Activated CD4-positive, alpha-beta memory T cell treated with anti-CD3 and anti-CD28 coated beads for 36 hours (primary cell): ENCODE data around the gene PPP6R2. TPM values are rescaled to one million over a fixed set of nuclear protein-coding genes. Genes with fewer than 3 reads are reported as not detected.

Source experiments
- CTCF ChIA-PET: fragments of 350-600 bp; sonication (Branson Sonifier 250); formaldehyde crosslinking; loops from one replicate; lab custom pipeline; 2021; ENCODE audit warnings: antibody characterized with exemption, inconsistent platforms; lab: Charles Lee
- POLR2A ChIA-PET: fragments of 350-600 bp; sonication (Branson Sonifier 250); formaldehyde crosslinking; loops from one replicate; lab custom pipeline; 2021; ENCODE audit warnings: antibody characterized with exemption; lab: Charles Lee
- DNase-seq: peaks from one replicate; pipeline ENCODE4 v3.0.0-alpha.2; 2020
- H3K27ac Mint-ChIP-seq: one replicate; pipeline ENCODE4 v1.8.0; 2021; ENCODE audit warnings: mixed read lengths
- H3K27me3 Mint-ChIP-seq: one replicate; pipeline ENCODE4 v1.8.0; 2021; ENCODE audit warnings: mixed read lengths
- H3K36me3 Mint-ChIP-seq: one replicate; pipeline ENCODE4 v1.8.0; 2021; ENCODE audit warnings: mixed read lengths
- H3K4me1 Mint-ChIP-seq: one replicate; pipeline ENCODE4 v1.8.0; 2021; ENCODE audit warnings: low read depth, mixed read lengths
- H3K4me3 Mint-ChIP-seq: one replicate; pipeline ENCODE4 v1.8.0; 2021; ENCODE audit warnings: mild to moderate bottlenecking, mixed read lengths
- H3K9me3 Mint-ChIP-seq: one replicate; pipeline ENCODE4 v1.8.0; 2021; ENCODE audit warnings: mixed read lengths
- intact Hi-C: fragments of 100-400 bp; cut with micrococcal nuclease; formaldehyde crosslinking; loops from one replicate; pipeline ENCODE4 v1.15.1; 2023
- total RNA-seq, 2 experiments: library from RNA; stranded (reverse); gene quantifications; one replicate each; pipeline ENCODE4 v1.2.3, GENCODE V29; 2021

The PPP6R2 gene
- total RNA-seq, 2 experiments from 2014 or later: 41.2 to 41.7 TPM

- Mint-ChIP-seq H3K27me3 (no peaks in the 10 kb centered on the region), H3K9me3 (no peaks in the 10 kb centered on the region), H3K4me1 (peaks cover 10% of the 10 kb centered on the region), H3K27ac (peak overlapping the region; percentile 67), H3K36me3 (peaks cover 17% of the 10 kb centered on the region), H3K4me3 (no peak overlapping the region)
- intact Hi-C loops: no loop called here
- no peak for DNase-seq
- POLR2A ChIA-PET: no interaction called here
- CTCF ChIA-PET: no interaction called here
These were observed 100.1 kb downstream of the PPP6R2 start for GRCh38 chr22:50443197-50443596.

DNA sequence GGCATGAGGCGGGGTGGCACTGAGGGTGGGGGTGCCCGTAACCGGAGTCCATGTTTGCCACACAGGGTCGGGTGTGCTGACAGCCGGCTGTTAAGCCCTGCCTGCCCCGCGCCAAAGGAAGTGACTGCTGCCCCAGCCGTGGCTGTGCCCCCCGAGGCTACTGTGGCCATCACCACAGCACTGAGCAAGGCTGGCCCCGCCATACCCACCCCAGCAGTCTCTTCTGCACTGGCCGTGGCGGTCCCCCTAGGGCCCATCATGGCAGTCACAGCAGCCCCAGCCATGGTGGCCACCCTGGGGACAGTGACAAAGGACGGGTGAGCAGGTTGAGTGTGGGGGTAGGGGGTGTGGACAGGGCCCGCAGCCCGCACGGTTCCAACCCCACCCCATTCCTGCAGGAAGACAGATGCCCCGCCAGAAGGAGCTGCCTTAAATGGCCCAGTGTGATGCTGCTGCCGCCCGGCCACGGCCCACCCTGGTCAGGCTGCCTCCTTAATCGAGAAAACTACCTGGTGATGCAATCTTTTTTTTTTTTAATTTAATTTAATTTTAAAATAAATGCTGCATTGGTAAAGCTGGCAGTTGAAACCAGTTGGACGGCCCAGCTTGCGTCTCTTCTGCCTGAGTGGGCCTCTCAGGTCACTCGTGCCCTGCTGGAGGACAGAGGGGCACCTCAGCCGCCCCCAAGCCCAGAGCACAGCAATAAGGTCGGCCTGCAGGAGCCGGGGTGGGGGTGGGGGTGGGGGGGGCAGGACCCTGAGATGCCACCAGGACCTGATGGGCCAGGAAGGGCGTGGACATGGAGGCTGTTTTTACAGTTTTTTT lies 100.9 kb downstream of the PPP6R2 start:
- Mint-ChIP-seq H3K4me1 (peaks cover 10% of the 10 kb centered on the region), H3K9me3 (no peaks in the 10 kb centered on the region), H3K27ac (no peak overlapping the region), H3K36me3 (peaks cover 22% of the 10 kb centered on the region), H3K4me3 (no peak overlapping the region), H3K27me3 (no peaks in the 10 kb centered on the region)
- intact Hi-C loops: no loop called here
- no peak for DNase-seq
- ChIA-PET CTCF (interaction anchor here (1.0 kb wide), 1 partner anchor 54 kb away, joined by 5 read pairs; no protein-coding TSS in a partner anchor), POLR2A (interaction anchor here (1.1 to 1.6 kb wide), 2 partner anchors 10 to 81 kb away, joined by 3 to 6 read pairs; no protein-coding TSS in a partner anchor)

- POLR2A ChIA-PET: interaction anchor here (0.9 to 1.6 kb wide), 3 partner anchors 9 to 81 kb away, joined by 3 to 6 read pairs (median 4); no protein-coding TSS in a partner anchor
- Mint-ChIP-seq H3K4me1 (peaks cover 10% of the 10 kb centered on the region), H3K27ac (peak overlapping the region; percentile 64), H3K27me3 (no peaks in the 10 kb centered on the region), H3K36me3 (peaks cover 23% of the 10 kb centered on the region), H3K4me3 (no peak overlapping the region), H3K9me3 (no peaks in the 10 kb centered on the region)
- CTCF ChIA-PET: interaction anchor here (0.5 to 1.0 kb wide), 3 partner anchors 53 to 248 kb away, joined by 3 to 5 read pairs (median 3); no protein-coding TSS in a partner anchor
- intact Hi-C loops: no loop called here
- DNase-seq: no peak
These were observed 101.5 kb downstream of the PPP6R2 start for GRCh38 chr22:50444663-50445062.

DNA sequence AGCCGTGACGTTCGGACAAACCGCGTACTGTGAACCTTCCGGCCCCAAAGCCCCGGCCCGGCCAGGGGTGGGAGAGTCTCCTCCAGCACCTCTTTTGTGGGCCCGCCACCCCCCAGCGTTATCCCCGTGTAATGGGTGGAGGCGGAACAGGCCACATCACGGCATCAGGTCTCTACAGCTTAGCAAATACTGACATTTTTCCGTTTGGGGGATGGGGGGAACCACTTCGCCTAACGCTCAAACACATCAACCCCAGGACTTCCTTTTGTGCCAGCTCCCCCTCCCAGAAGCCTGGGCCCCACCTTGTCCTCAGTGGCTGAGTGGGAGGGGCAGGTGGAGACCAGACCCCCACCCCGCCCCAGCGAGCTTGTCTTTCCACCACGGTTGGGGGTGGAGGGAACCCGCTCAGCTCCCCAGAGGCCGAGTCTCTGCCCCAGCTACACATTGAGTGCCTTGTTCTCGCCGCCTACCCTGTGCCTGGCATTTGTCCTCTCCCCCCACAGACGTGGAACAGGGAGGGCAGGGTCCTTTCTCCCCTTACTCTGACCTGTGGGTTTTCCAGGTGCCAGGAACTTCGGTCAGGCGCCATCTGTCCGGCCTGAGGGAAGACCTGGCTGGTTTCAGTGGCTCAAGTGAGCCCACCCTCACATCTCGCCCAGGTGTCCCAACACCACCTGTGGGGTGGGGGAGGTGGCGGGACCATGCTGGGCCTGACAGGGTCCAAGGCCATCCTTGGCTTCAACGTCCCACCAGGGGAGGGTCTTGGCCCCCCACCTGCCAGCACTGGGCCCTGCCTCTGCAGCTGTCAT lies 102.1 kb downstream of the PPP6R2 start:
- Mint-ChIP-seq H3K36me3 (peaks cover 27% of the 10 kb centered on the region), H3K4me1 (peaks cover 10% of the 10 kb centered on the region), H3K27ac (peak overlapping the region; percentile 64), H3K9me3 (no peaks in the 10 kb centered on the region), H3K27me3 (no peaks in the 10 kb centered on the region), H3K4me3 (no peak overlapping the region)
- intact Hi-C loops: no loop called here
- no peak for DNase-seq
- ChIA-PET CTCF (interaction anchor here (0.5 to 0.8 kb wide), 2 partner anchors 53 to 247 kb away, joined by 3 read pairs; no protein-coding TSS in a partner anchor), POLR2A (interaction anchor here (0.9 to 1.6 kb wide), 3 partner anchors 8 to 81 kb away, joined by 3 to 6 read pairs (median 4); no protein-coding TSS in a partner anchor)

DNA sequence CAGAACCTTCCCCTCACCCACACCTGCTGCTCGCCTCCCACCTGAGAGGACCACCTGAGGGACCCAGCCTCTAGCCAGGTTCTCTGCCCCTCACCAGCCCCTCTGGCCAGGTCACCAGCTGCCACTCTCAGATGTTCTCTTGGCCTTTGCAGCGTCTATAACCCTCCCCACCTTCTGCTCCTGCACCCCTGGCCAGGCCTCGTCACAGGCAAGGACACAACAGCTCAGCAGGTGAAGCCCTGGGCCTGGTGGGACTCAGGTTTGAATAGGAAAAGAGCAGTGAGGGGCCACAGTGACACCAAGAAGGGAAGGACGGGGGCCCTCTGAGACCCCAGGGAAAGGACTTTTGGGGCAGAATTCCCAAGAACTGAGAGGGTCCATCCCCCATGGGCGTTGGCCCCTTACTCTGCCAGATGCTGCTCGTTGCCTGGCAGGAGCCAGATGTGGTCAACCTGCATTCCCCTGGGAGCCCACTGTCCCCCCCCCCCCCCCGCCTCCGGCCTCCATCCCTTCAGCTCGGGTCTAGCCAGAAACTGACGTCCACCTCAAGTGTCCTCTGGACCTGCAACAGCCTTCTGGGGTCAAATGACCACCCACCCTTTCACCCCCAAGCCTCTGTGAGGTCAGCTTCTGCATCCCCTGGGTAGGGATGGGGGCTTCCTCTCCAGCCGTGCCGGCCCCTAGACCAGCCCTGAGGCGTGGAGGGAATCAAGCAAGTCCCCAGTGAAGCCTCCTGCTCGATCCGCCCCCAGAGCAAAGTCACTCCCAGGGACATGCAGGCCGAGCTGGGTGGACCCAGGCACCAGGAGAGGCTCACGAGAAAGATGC lies 103.0 kb downstream of the PPP6R2 start:
- Mint-ChIP-seq H3K27me3 (no peaks in the 10 kb centered on the region), H3K4me3 (no peak overlapping the region), H3K9me3 (no peaks in the 10 kb centered on the region), H3K4me1 (peaks cover 10% of the 10 kb centered on the region), H3K27ac (peak overlapping the region; percentile 29), H3K36me3 (peaks cover 30% of the 10 kb centered on the region)
- ChIA-PET POLR2A (no interaction called here), CTCF (interaction anchor here (0.6 kb wide), 1 partner anchor 52 kb away, joined by 4 read pairs; no protein-coding TSS in a partner anchor)
- no peak for DNase-seq
- intact Hi-C loops: no loop called here

- ChIA-PET POLR2A (no interaction called here), CTCF (no interaction called here)
- Mint-ChIP-seq H3K4me3 (no peak overlapping the region), H3K27me3 (no peaks in the 10 kb centered on the region), H3K36me3 (peaks cover 34% of the 10 kb centered on the region), H3K4me1 (peaks cover 10% of the 10 kb centered on the region), H3K27ac (no peak overlapping the region), H3K9me3 (no peaks in the 10 kb centered on the region)
- no peak for DNase-seq
- intact Hi-C loops: no loop called here
These were observed 103.8 kb downstream of the PPP6R2 start for GRCh38 chr22:50446708-50447575.

DNA sequence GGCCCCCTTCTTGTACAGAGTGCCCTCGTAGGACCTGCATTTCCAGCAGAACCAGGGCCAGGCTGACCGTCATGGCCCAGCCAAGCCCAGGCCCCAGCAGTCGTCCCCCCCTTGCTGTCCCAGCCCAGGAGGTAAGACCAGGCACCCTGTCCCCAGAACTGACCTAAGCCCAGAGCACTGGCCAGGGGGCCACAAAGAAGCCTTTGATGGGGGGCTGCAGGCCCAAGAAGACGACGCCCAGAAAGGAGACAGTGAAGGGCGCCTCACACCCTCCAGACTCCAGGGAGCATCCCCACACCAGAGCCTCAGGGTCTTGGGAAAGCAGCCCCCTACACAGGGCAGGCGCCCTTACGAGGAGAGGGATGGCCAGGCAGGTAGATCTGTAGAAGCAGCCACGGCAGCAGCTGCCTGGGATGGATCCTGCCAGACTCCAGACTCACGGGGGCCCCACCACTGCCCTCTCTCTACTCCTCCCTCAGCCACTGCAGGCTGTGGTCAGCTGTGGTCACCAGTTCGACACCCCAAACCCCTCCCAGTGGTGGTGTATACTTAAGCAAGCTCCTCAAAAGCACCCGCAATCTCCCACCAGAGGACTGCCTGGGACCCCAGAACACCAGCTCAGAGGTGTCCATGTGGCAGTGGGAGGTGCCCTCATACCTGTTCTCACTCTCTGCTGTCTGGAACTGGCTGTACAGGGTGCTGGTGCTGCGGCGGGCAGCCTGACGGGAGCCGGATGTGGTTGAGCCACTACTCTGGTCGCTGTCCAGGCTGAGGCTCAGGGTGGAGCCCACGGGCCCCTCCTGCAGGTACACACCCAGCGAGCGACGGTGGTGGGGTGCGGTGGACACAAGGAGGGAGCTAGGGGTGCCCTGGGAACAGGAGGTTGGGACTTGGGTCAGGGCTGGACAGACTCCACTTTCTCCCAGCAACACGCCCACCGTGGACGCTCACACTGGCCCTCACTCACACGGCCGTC lies 104.7 kb downstream of the PPP6R2 start:
- Mint-ChIP-seq H3K9me3 (no peaks in the 10 kb centered on the region), H3K27ac (no peak overlapping the region), H3K4me3 (no peak overlapping the region), H3K4me1 (peaks cover 12% of the 10 kb centered on the region), H3K27me3 (no peaks in the 10 kb centered on the region), H3K36me3 (peaks cover 36% of the 10 kb centered on the region)
- DNase-seq: no peak
- POLR2A ChIA-PET: no interaction called here
- CTCF ChIA-PET: interaction anchor here (0.9 kb wide), 1 partner anchor 78 kb away, joined by 3 read pairs; the partner anchor contains the start of gene SCO2
- intact Hi-C loops: no loop called here

- intact Hi-C loops: loop anchor here (2.0 kb wide), 1 partner anchor 20 kb away; no protein-coding TSS in a partner anchor
- Mint-ChIP-seq H3K9me3 (no peaks in the 10 kb centered on the region), H3K4me3 (no peak overlapping the region), H3K27me3 (no peaks in the 10 kb centered on the region), H3K4me1 (peaks cover 13% of the 10 kb centered on the region), H3K27ac (peak overlapping the region; percentile 75), H3K36me3 (peaks cover 36% of the 10 kb centered on the region)
- CTCF ChIA-PET: interaction anchor here (0.7 to 2.2 kb wide), 4 partner anchors 17 to 73 kb away, joined by 3 to 7 read pairs (median 6); partner anchors contain the start of gene SCO2
- DNase-seq: no peak
- POLR2A ChIA-PET: interaction anchor here (1.8 kb wide), 1 partner anchor 18 kb away, joined by 6 read pairs; no protein-coding TSS in a partner anchor
These were observed 109.5 kb downstream of the PPP6R2 start for GRCh38 chr22:50452649-50453048.

DNA sequence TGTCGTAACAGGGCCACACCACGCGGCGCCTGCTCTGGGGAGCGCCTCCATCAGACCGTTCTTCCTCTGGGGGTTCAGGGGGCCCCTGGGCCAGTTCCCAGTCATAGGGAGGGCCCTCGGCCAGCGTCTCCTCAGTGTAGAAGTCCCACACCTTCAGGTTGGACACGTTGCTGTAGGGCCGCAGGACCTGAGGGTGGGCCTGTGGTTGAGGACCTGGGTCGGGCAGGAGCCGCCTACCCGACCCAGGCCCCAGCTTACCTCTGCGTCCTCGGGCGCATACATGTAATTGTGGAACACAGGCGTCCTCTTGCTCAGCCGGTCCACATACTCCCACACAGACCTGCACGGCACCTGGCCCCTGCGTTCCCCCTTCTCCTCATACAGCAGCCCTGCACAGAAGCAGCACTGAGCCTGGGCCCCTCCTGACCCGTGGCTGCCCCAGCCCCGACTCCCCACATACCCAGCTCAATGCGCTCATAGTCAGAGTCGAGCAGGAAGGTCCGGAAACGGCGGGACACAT lies 111.5 kb downstream of the PPP6R2 start:
- Mint-ChIP-seq H3K4me1 (peaks cover 13% of the 10 kb centered on the region), H3K4me3 (no peak overlapping the region), H3K27me3 (no peaks in the 10 kb centered on the region), H3K27ac (no peak overlapping the region), H3K9me3 (no peaks in the 10 kb centered on the region), H3K36me3 (peaks cover 28% of the 10 kb centered on the region)
- CTCF ChIA-PET: interaction anchor here (1.8 kb wide), 1 partner anchor 43 kb away, joined by 7 read pairs; no protein-coding TSS in a partner anchor
- POLR2A ChIA-PET: no interaction called here
- no peak for DNase-seq
- intact Hi-C loops: loop anchor here (5.0 kb wide), 1 partner anchor 43 kb away; no protein-coding TSS in a partner anchor
